Measurements from ENCODE around the gene ADGRE3. TPM values are rescaled to one million over a fixed set of nuclear protein-coding genes. Genes with fewer than 3 reads are reported as not detected.

ADGRE3 gene
- polyA plus RNA-seq, 1 donor (not counting 4 experiments of a cell fraction or from before 2014, with no cell fraction given), result not detected

DNA sequence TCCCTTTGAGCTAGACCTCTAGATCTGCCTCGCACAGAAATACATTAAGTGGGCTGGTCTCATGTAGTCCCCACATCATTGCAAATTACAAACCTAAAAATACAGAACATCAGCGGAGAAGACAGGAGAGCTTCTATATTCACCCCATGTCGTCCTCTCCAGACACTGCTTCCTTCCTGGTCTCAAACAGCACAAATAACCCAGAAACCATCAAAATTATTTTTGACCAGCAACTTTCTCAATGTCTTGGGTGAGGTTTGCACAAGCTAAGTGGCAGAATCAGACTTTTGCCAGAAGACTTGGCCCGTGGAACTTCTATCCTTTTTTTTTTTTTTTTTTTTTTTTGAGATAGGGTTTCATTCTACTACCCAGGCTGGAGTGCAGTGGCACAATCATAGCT is 63.6 kb downstream of the ADGRE3 start:
- DNase-seq (ENCODE audit: low read depth, low spot score) (no peak), FAIRE-seq (no peak)
- Histone ChIP-seq H3K9me1 (ENCODE audit: control insufficient read depth, extremely low read depth, insufficient read depth, low read length) (no peaks in the 10 kb centered on the region), H3K27me3 (ENCODE audit: control insufficient read depth, extremely low read depth, insufficient read depth, low read length) (no peaks in the 10 kb centered on the region), H3K4me3 (ENCODE audit: control insufficient read depth in 2 of 3, extremely low read depth in 1 of 3, insufficient read depth in 2 of 3, low read depth in 1 of 3, low read length in 3 of 3) (no peak overlapping the region), H3K27ac (ENCODE audit: control insufficient read depth, insufficient read depth, low read length) (no peak overlapping the region), H3K36me3 (ENCODE audit: control insufficient read depth in 2 of 2, extremely low read depth in 1 of 2, insufficient read depth in 2 of 2, low read length in 2 of 2) (no peaks in the 10 kb centered on the region), H3K4me1 (ENCODE audit: control insufficient read depth, extremely low read depth, insufficient read depth, low read length) (no peaks in the 10 kb centered on the region), H4K20me1 (ENCODE audit: control insufficient read depth, extremely low read depth, insufficient read depth, low read length) (no peaks in the 10 kb centered on the region), H2AFZ (ENCODE audit: control insufficient read depth, low read length) (no peak overlapping the region), H3K4me2 (ENCODE audit: control insufficient read depth, extremely low read depth, insufficient read depth, low read depth, low read length) (no peak overlapping the region), H3K9me3 (ENCODE audit: control insufficient read depth, low read depth, low read length) (no peaks in the 10 kb centered on the region), H3K79me2 (ENCODE audit: control insufficient read depth, insufficient read depth, low read length) (no peaks in the 10 kb centered on the region), H3K9ac (ENCODE audit: control insufficient read depth, extremely low read depth, insufficient read depth, low read length) (no peak overlapping the region)
- dilution Hi-C loops (cut with MboI; ENCODE audit: extremely low pct_ligation_motif_present, low sequenced_read_pairs), result no loop called here
- TF ChIP-seq, protein P1, sequence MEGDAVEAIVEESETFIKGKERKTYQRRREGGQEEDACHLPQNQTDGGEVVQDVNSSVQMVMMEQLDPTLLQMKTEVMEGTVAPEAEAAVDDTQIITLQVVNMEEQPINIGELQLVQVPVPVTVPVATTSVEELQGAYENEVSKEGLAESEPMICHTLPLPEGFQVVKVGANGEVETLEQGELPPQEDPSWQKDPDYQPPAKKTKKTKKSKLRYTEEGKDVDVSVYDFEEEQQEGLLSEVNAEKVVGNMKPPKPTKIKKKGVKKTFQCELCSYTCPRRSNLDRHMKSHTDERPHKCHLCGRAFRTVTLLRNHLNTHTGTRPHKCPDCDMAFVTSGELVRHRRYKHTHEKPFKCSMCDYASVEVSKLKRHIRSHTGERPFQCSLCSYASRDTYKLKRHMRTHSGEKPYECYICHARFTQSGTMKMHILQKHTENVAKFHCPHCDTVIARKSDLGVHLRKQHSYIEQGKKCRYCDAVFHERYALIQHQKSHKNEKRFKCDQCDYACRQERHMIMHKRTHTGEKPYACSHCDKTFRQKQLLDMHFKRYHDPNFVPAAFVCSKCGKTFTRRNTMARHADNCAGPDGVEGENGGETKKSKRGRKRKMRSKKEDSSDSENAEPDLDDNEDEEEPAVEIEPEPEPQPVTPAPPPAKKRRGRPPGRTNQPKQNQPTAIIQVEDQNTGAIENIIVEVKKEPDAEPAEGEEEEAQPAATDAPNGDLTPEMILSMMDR (optimal IDR thresholded peaks at IDR 0.05 in 1 of 3, IDR thresholded peaks at IDR 0.05 in 1 of 3, conservative IDR thresholded peaks at IDR 0.05 in 1 of 3; ENCODE audit: extremely low read depth in 1 of 3, insufficient read depth in 2 of 3, low read length in 3 of 3), result no peak
- TF ChIP-seq EZH2 (IDR thresholded peaks at IDR 0.05; ENCODE audit: low read length), result no peak

DNA sequence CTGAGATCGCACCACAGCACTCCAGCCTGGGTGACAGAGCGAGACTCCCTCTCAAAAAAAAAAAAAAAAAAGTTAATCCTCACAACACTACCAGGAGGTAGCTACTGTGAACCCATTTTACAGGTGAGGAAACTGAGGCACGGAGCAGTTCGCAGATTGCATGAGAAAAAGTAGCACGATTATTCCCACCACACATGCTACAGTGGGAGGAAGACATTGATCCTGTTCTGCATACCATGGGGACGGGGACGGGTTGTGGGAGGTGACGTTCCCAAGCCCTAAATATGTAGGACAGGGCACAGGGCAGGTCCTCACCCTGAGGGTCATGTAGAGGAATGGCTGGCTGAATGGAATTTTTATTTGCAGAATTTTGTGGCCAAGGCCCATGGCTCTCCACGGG is 68.0 kb downstream of the ADGRE3 start:
- no peak overlapping the region for H3K27ac ChIP-seq (ENCODE audit: control insufficient read depth, insufficient read depth, low read length)
- no peaks in the 10 kb centered on the region for H3K9me3 ChIP-seq (ENCODE audit: control insufficient read depth, low read depth, low read length)
- H3K4me2 ChIP-seq (ENCODE audit: control insufficient read depth, extremely low read depth, insufficient read depth, low read depth, low read length), result no peak overlapping the region
- DNase-seq (ENCODE audit: low read depth, low spot score) (no peak), FAIRE-seq (no peak)
- H3K9ac ChIP-seq (ENCODE audit: control insufficient read depth, extremely low read depth, insufficient read depth, low read length), result no peak overlapping the region
- H3K4me1 ChIP-seq (ENCODE audit: control insufficient read depth, extremely low read depth, insufficient read depth, low read length), result no peaks in the 10 kb centered on the region
- H3K79me2 ChIP-seq (ENCODE audit: control insufficient read depth, insufficient read depth, low read length), result no peaks in the 10 kb centered on the region
- TF ChIP-seq, protein P1 (optimal IDR thresholded peaks at IDR 0.05 in 1 of 3, IDR thresholded peaks at IDR 0.05 in 1 of 3, conservative IDR thresholded peaks at IDR 0.05 in 1 of 3; ENCODE audit: extremely low read depth in 1 of 3, insufficient read depth in 2 of 3, low read length in 3 of 3), result no peak
- no peak for TF ChIP-seq EZH2 (IDR thresholded peaks at IDR 0.05; ENCODE audit: low read length)
- H3K9me1 ChIP-seq (ENCODE audit: control insufficient read depth, extremely low read depth, insufficient read depth, low read length), result no peaks in the 10 kb centered on the region
- no peaks in the 10 kb centered on the region for H3K27me3 ChIP-seq (ENCODE audit: control insufficient read depth, extremely low read depth, insufficient read depth, low read length)
- no peaks in the 10 kb centered on the region for H3K36me3 ChIP-seq (ENCODE audit: control insufficient read depth in 2 of 2, extremely low read depth in 1 of 2, insufficient read depth in 2 of 2, low read length in 2 of 2)
- dilution Hi-C loops (cut with MboI; ENCODE audit: extremely low pct_ligation_motif_present, low sequenced_read_pairs), result no loop called here
- H4K20me1 ChIP-seq (ENCODE audit: control insufficient read depth, extremely low read depth, insufficient read depth, low read length), result no peaks in the 10 kb centered on the region
- no peak overlapping the region for H3K4me3 ChIP-seq (ENCODE audit: control insufficient read depth in 2 of 3, extremely low read depth in 1 of 3, insufficient read depth in 2 of 3, low read depth in 1 of 3, low read length in 3 of 3)
- H2AFZ ChIP-seq (ENCODE audit: control insufficient read depth, low read length), result no peak overlapping the region

All from keratinocyte (primary cell).